Vagina (tissue), 2 donors: ENCODE data around the gene ESR1.

ENCODE experiments used
- POLR2A ChIP-seq, 2 donors: fragments of 450-650 bp; IDR thresholded peaks; one replicate each; pipeline ENCODE4 v1.6.1; 2017; ENCODE audit warnings: antibody characterized with exemption in 2 of 2, mild to moderate bottlenecking in 2 of 2, moderate library complexity in 2 of 2
- POLR2AphosphoS5 ChIP-seq, 2 donors: sonication (generic); formaldehyde crosslinking; IDR thresholded peaks; one replicate each; pipeline ENCODE4 v1.9.0; 2017; ENCODE audit warnings: antibody characterized with exemption in 2 of 2, mild to moderate bottlenecking in 2 of 2, low read depth in 1 of 2; ENCODE audit not compliant: insufficient read depth in 1 of 2

GRCh38 chr6:151948002-151948743, 140.7 kb downstream of the ESR1 start:
- TF ChIP-seq POLR2A (IDR thresholded peaks at IDR 0.05) (no peak), POLR2AphosphoS5 (IDR thresholded peaks at IDR 0.05; ENCODE audit: insufficient read depth in 1 of 2, low read depth in 1 of 2) (no peak)
